HL-60 (cell line): ENCODE results near the gene PLXNA2.

Source experiments
- GABPA ChIP-seq: IDR thresholded peaks from 2 replicates; pipeline ENCODE4 v1.6.1; 2012; ENCODE audit warnings: low read depth
- POLR2AphosphoS5 ChIP-seq: IDR thresholded peaks from 2 replicates; pipeline ENCODE4 v1.6.1; 2012; ENCODE audit warnings: low read depth
- SPI1 ChIP-seq: IDR thresholded peaks from 2 replicates; pipeline ENCODE4 v1.6.1; 2012; ENCODE audit warnings: low read depth, mild to moderate bottlenecking, borderline replicate concordance
- TF ChIP-seq, protein P1 (sequence below): IDR thresholded peaks from one replicate; pipeline ENCODE4 v1.5.1; 2011; ENCODE audit warnings: low read length, control low read depth, inconsistent platforms; ENCODE audit not compliant: insufficient read depth
- TF ChIP-seq, protein P2 (sequence below): IDR thresholded peaks from 2 replicates; pipeline ENCODE4 v1.6.1; 2012; ENCODE audit warnings: low read depth; ENCODE audit not compliant: insufficient replicate concordance

DNA sequence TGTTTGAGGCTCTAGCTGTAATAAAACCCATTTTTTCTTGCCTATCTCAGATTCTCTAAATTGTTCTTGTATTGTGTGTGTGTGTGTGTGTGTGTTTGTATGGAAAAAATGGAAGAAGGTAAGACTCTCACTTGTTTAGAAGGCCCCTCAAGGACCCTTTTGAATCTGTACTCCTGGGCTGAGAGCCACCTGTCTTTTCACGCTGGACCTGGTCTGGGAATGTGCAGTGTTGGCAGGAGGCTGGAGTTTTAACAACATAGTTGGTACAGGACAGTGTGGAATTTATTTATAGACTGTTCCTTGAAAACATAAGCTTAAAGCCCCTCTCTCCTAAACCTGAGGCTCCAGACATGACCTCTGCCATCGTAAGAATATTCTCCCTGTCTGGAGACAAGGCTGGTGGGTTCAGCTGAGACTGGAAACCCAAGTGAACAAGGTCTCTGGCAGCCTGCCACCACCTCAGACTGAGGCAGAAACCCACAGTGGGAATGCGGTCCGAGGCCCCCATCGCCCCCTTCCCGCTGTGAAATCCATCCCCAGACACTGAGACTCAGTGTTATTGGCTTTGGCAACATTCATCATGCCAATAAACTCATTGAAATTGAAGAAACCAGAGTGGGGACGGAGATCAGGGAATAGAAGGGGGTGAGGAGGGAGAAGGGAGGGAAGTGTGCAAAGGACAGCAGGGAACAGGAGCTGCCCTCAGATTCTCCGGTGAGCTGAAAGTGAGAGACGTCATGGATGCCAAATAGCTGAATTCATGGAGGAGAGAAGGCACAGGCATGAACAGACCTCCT, 24.6 kb upstream of the PLXNA2 start:
- TF ChIP-seq, protein P1, sequence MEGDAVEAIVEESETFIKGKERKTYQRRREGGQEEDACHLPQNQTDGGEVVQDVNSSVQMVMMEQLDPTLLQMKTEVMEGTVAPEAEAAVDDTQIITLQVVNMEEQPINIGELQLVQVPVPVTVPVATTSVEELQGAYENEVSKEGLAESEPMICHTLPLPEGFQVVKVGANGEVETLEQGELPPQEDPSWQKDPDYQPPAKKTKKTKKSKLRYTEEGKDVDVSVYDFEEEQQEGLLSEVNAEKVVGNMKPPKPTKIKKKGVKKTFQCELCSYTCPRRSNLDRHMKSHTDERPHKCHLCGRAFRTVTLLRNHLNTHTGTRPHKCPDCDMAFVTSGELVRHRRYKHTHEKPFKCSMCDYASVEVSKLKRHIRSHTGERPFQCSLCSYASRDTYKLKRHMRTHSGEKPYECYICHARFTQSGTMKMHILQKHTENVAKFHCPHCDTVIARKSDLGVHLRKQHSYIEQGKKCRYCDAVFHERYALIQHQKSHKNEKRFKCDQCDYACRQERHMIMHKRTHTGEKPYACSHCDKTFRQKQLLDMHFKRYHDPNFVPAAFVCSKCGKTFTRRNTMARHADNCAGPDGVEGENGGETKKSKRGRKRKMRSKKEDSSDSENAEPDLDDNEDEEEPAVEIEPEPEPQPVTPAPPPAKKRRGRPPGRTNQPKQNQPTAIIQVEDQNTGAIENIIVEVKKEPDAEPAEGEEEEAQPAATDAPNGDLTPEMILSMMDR: no peak
- no peak for TF ChIP-seq SPI1
- no peak for TF ChIP-seq POLR2AphosphoS5
- TF ChIP-seq, protein P2, sequence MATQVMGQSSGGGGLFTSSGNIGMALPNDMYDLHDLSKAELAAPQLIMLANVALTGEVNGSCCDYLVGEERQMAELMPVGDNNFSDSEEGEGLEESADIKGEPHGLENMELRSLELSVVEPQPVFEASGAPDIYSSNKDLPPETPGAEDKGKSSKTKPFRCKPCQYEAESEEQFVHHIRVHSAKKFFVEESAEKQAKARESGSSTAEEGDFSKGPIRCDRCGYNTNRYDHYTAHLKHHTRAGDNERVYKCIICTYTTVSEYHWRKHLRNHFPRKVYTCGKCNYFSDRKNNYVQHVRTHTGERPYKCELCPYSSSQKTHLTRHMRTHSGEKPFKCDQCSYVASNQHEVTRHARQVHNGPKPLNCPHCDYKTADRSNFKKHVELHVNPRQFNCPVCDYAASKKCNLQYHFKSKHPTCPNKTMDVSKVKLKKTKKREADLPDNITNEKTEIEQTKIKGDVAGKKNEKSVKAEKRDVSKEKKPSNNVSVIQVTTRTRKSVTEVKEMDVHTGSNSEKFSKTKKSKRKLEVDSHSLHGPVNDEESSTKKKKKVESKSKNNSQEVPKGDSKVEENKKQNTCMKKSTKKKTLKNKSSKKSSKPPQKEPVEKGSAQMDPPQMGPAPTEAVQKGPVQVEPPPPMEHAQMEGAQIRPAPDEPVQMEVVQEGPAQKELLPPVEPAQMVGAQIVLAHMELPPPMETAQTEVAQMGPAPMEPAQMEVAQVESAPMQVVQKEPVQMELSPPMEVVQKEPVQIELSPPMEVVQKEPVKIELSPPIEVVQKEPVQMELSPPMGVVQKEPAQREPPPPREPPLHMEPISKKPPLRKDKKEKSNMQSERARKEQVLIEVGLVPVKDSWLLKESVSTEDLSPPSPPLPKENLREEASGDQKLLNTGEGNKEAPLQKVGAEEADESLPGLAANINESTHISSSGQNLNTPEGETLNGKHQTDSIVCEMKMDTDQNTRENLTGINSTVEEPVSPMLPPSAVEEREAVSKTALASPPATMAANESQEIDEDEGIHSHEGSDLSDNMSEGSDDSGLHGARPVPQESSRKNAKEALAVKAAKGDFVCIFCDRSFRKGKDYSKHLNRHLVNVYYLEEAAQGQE: no peak
- TF ChIP-seq GABPA: no peak
